Endothelial cell of umbilical vein (primary cell): ENCODE data around the gene PARS2. TPM values are rescaled to one million over a fixed set of nuclear protein-coding genes. Genes with fewer than 3 reads are reported as not detected.

Source experiments
- BruUV-seq: library from RNA; stranded (reverse); fragments of 400-500 nt; replicated peaks from 2 replicates; lab custom pipeline; 2021; lab: Mats Ljungman, UMichigan
- CTCF ChIA-PET: fragments of 300-600, 350-600 bp; sonication (Branson Sonifier 250); formaldehyde crosslinking; loops from one replicate; lab custom pipeline; 2021; ENCODE audit warnings: antibody characterized with exemption, inconsistent platforms; lab: Charles Lee
- POLR2A ChIA-PET: fragments of 300-600, 350-600 bp; sonication (Branson Sonifier 250); formaldehyde crosslinking; loops from one replicate; lab custom pipeline; 2021; ENCODE audit warnings: antibody characterized with exemption, inconsistent platforms; lab: Charles Lee
- DNase-seq: peaks from one replicate; pipeline ENCODE4 v3.0.0-alpha.2; 2011; ENCODE audit warnings: low read depth, low spot score
- FAIRE-seq: peaks from 2 replicates; lab custom pipeline; 2011; peaks lifted over from hg19 to GRCh38; lab: Jason Lieb, UNC
- H2AFZ ChIP-seq: 2 replicates; pipeline ENCODE4 v1.6.0; 2012; ENCODE audit warnings: low read depth, low read length, control low read depth, inconsistent platforms
- H3K27ac ChIP-seq: 2 replicates; pipeline ENCODE4 v1.5.1; 2011; ENCODE audit warnings: low read depth, mild to moderate bottlenecking, control low read depth, low read length, moderate library complexity; ENCODE audit not compliant: insufficient read depth
- H3K27me3 ChIP-seq, 2 experiments: 2 replicates each; pipeline versions ENCODE4 v1.6.0 to v1.6.1; 2011; ENCODE audit warnings: low read length in 2 of 2, mixed read lengths in 1 of 2; ENCODE audit not compliant: control insufficient read depth in 2 of 2, insufficient read depth in 2 of 2
- H3K36me3 ChIP-seq, 2 experiments: 2 replicates in 1 of 2; 3 replicates in 1 of 2; pipeline ENCODE4 v1.5.1; 2011; ENCODE audit warnings: low read length in 2 of 2, mild to moderate bottlenecking in 1 of 2, moderate library complexity in 1 of 2; ENCODE audit not compliant: control insufficient read depth in 2 of 2, insufficient read depth in 2 of 2; ENCODE audit errors: extremely low read depth in 1 of 2
- H3K4me1 ChIP-seq: 3 replicates; pipeline ENCODE4 v1.5.1; 2011; ENCODE audit warnings: mild to moderate bottlenecking, low read length; ENCODE audit not compliant: control insufficient read depth, insufficient read depth; ENCODE audit errors: extremely low read depth
- H3K4me2 ChIP-seq: 2 replicates; pipeline ENCODE4 v1.6.1; 2011; ENCODE audit warnings: low read length, control low read depth, mixed read lengths; ENCODE audit not compliant: insufficient read depth
- H3K4me3 ChIP-seq, 3 experiments: fragments of 200-600 bp in 1 of 3; sonication (generic), shearing (Covaris generic) in 1 of 3; replicated peaks in 1 of 3; 2 replicates each; pipeline ENCODE4 v1.5.1; 2011 to 2016; ENCODE audit warnings: control low read depth in 3 of 3, low read length in 3 of 3, mild to moderate bottlenecking in 2 of 3, inconsistent platforms in 1 of 3, low read depth in 1 of 3, moderate library complexity in 1 of 3; ENCODE audit not compliant: insufficient read depth in 1 of 3
- H3K79me2 ChIP-seq: 2 replicates; pipeline ENCODE4 v1.6.0; 2012; ENCODE audit warnings: low read length, inconsistent platforms; ENCODE audit not compliant: control insufficient read depth, insufficient read depth
- H3K9ac ChIP-seq: replicated peaks from 2 replicates; pipeline ENCODE3; 2011; ENCODE audit warnings: low read length, control low read depth; ENCODE audit not compliant: insufficient read depth; ENCODE audit errors: extremely low read depth
- H3K9me1 ChIP-seq: replicated peaks from 3 replicates; pipeline ENCODE4 v1.6.0; 2011; ENCODE audit warnings: mild to moderate bottlenecking, low read length; ENCODE audit not compliant: control insufficient read depth, insufficient read depth; ENCODE audit errors: extremely low read depth
- H3K9me3 ChIP-seq: replicated peaks from 2 replicates; pipeline ENCODE4 v1.5.1; 2012; ENCODE audit warnings: low read length, inconsistent platforms; ENCODE audit not compliant: control insufficient read depth, insufficient read depth
- H4K20me1 ChIP-seq: replicated peaks from 2 replicates; pipeline ENCODE3; 2011; ENCODE audit warnings: mild to moderate bottlenecking, low read length; ENCODE audit not compliant: control insufficient read depth, insufficient read depth; ENCODE audit errors: extremely low read depth
- EZH2 ChIP-seq: IDR thresholded peaks from 2 replicates; pipeline ENCODE4 v1.6.1; 2012; ENCODE audit warnings: borderline replicate concordance, low read depth, mild to moderate bottlenecking, moderate library complexity, low read length, inconsistent platforms; ENCODE audit not compliant: severe bottlenecking
- FOS ChIP-seq: IDR thresholded peaks from 2 replicates; pipeline ENCODE4 v1.6.1; 2011; ENCODE audit warnings: mild to moderate bottlenecking, low read length, moderate library complexity, borderline replicate concordance; ENCODE audit not compliant: insufficient read depth
- GATA2 ChIP-seq: IDR thresholded peaks from 2 replicates; pipeline ENCODE4 v1.7.0; 2011; ENCODE audit warnings: low read depth, mild to moderate bottlenecking, moderate library complexity, mixed read lengths, low read length; ENCODE audit not compliant: insufficient read length, insufficient read depth
- JUN ChIP-seq: IDR thresholded peaks from 2 replicates; pipeline ENCODE4 v1.6.1; 2011; ENCODE audit warnings: borderline replicate concordance, low read depth; ENCODE audit not compliant: insufficient read length, insufficient read depth
- MYC ChIP-seq: IDR thresholded peaks from one replicate; pipeline ENCODE4 v1.6.1; 2011; ENCODE audit warnings: mild to moderate bottlenecking, low read depth, low read length
- POLR2A ChIP-seq: IDR thresholded peaks from 2 replicates; pipeline ENCODE4 v1.6.1; 2012; ENCODE audit warnings: low read depth, mild to moderate bottlenecking, control low read depth, low read length
- POLR2AphosphoS5 ChIP-seq: IDR thresholded peaks from 2 replicates; pipeline ENCODE4 v1.6.1; 2012; ENCODE audit warnings: low read depth, mild to moderate bottlenecking, control low read depth, low read length, moderate library complexity; ENCODE audit not compliant: insufficient read depth
- dilution Hi-C: fragments of 300-500 bp; cut with MboI; formaldehyde crosslinking; loops from one replicate; pipeline ENCODE4 v1.15.0; 2019; ENCODE audit warnings: low sequenced_read_pairs; ENCODE audit not compliant: extremely low pct_ligation_motif_present
- intact Hi-C: fragments of 100-400 bp; cut with micrococcal nuclease; formaldehyde crosslinking; loops from one replicate; pipeline ENCODE4 v1.10.0; 2022
- polyA plus RNA-seq, 4 experiments: library from polyadenylated mRNA; depleted of rRNA in 3 of 4; stranded (reverse) in 3 of 4; unstranded in 1 of 4; fragments of >200 nt; gene quantifications; 2 replicates each; pipeline versions ENCODE4 v1.2.1 to v1.2.3, GENCODE V29; 2011 to 2012; ENCODE audit warnings: missing spikeins in 1 of 4
- total RNA-seq: library from RNA; stranded (reverse); gene quantifications from 2 replicates; pipeline ENCODE4 v1.2.3, GENCODE V29; 2021
- TF ChIP-seq, protein P1 (sequence below): IDR thresholded peaks from 2 replicates; pipeline ENCODE4 v1.6.1; 2011; ENCODE audit not compliant: insufficient read depth, insufficient read length
- TF ChIP-seq, protein P2 (sequence below), 2 donors: IDR thresholded peaks; 1 replicate in 1 of 2; 2 replicates in 1 of 2; pipeline ENCODE4 v1.5.1; 2011; ENCODE audit warnings: low read length in 2 of 2, mild to moderate bottlenecking in 2 of 2, moderate library complexity in 2 of 2, control low read depth in 1 of 2, inconsistent platforms in 1 of 2, low read depth in 1 of 2; ENCODE audit not compliant: insufficient read depth in 1 of 2; ENCODE audit errors: extremely low read depth in 1 of 2

PARS2 gene
- total and polyA plus RNA-seq, 2 donors (not counting 3 experiments of a cell fraction or from before 2014, with no cell fraction given): 2.0 to 3.8 TPM

DNA sequence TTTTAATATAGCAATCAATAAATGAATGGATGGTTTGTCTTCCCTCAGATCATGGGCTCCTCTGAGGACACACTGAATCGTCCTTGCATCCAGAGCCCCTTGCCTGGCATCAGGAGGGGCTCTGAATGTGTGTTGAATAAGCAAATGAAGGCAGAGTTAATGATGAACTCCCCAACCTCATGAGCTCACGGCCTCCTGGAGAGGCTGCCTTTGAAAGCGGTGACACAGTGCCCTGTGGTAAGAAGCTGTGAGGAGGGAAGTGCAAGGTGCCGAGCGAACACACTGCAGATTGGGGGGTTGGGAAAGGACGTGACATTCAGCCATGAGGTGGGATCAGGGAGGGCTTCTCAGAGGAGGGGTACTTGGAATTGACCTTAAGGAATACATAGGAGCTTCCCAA lies 3.2 kb upstream of the PARS2 start:
- peaks cover 0 to 11% of the 10 kb centered on the region in 2 experiments for H3K27me3 ChIP-seq
- dilution Hi-C loops: no loop called here
- H4K20me1 ChIP-seq: no peaks in the 10 kb centered on the region
- peaks cover 5% of the 10 kb centered on the region for H3K4me1 ChIP-seq
- BruUV-seq: no TSS peak
- no peaks in the 10 kb centered on the region for H3K36me3 ChIP-seq
- H3K9me3 ChIP-seq: no peaks in the 10 kb centered on the region
- no peak overlapping the region for H3K27ac ChIP-seq
- H3K9me1 ChIP-seq: no peaks in the 10 kb centered on the region
- TF ChIP-seq EZH2: no peak
- TF ChIP-seq FOS: no peak
- TF ChIP-seq MYC: no peak
- TF ChIP-seq, protein P1, sequence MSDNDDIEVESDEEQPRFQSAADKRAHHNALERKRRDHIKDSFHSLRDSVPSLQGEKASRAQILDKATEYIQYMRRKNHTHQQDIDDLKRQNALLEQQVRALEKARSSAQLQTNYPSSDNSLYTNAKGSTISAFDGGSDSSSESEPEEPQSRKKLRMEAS: no peak
- TF ChIP-seq, protein P2, sequence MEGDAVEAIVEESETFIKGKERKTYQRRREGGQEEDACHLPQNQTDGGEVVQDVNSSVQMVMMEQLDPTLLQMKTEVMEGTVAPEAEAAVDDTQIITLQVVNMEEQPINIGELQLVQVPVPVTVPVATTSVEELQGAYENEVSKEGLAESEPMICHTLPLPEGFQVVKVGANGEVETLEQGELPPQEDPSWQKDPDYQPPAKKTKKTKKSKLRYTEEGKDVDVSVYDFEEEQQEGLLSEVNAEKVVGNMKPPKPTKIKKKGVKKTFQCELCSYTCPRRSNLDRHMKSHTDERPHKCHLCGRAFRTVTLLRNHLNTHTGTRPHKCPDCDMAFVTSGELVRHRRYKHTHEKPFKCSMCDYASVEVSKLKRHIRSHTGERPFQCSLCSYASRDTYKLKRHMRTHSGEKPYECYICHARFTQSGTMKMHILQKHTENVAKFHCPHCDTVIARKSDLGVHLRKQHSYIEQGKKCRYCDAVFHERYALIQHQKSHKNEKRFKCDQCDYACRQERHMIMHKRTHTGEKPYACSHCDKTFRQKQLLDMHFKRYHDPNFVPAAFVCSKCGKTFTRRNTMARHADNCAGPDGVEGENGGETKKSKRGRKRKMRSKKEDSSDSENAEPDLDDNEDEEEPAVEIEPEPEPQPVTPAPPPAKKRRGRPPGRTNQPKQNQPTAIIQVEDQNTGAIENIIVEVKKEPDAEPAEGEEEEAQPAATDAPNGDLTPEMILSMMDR (IDR thresholded peaks at IDR 0.05; ENCODE audit: extremely low read depth in 1 of 2, insufficient read depth in 1 of 2, low read depth in 1 of 2, low read length in 2 of 2): no peak
- TF ChIP-seq GATA2: no peak
- no peak for TF ChIP-seq POLR2AphosphoS5
- TF ChIP-seq JUN: no peak
- TF ChIP-seq POLR2A: no peak
- no peak overlapping the region for H2AFZ ChIP-seq
- intact Hi-C loops: loop anchor here (10.0 kb wide), 1 partner anchor 433 kb away; no protein-coding TSS in a partner anchor
- H3K79me2 ChIP-seq: no peaks in the 10 kb centered on the region
- ChIA-PET CTCF (no interaction called here), POLR2A (no interaction called here)
- FAIRE-seq (no peak), DNase-seq (no peak)
- no peak overlapping the region for H3K4me3 ChIP-seq
- H3K4me2 ChIP-seq: no peak overlapping the region
- no peak overlapping the region for H3K9ac ChIP-seq
